22Rv1 (cell line): ENCODE data around the gene APOL6.

Experiments used
- H3K27ac ChIP-seq: fragments of 450-650 bp; 2 replicates; pipeline ENCODE4 v1.5.1; 2017
- ZFX ChIP-seq: fragments of 450-650 bp; IDR thresholded peaks from 2 replicates; pipeline ENCODE4 v1.6.1; 2017; ENCODE audit warnings: antibody characterized with exemption, borderline replicate concordance
- TF ChIP-seq, protein P1 (sequence below): fragments of 450-650 bp; IDR thresholded peaks from 2 replicates; pipeline ENCODE4 v1.5.1; 2017; ENCODE audit warnings: mild to moderate bottlenecking

The APOL6 gene

DNA sequence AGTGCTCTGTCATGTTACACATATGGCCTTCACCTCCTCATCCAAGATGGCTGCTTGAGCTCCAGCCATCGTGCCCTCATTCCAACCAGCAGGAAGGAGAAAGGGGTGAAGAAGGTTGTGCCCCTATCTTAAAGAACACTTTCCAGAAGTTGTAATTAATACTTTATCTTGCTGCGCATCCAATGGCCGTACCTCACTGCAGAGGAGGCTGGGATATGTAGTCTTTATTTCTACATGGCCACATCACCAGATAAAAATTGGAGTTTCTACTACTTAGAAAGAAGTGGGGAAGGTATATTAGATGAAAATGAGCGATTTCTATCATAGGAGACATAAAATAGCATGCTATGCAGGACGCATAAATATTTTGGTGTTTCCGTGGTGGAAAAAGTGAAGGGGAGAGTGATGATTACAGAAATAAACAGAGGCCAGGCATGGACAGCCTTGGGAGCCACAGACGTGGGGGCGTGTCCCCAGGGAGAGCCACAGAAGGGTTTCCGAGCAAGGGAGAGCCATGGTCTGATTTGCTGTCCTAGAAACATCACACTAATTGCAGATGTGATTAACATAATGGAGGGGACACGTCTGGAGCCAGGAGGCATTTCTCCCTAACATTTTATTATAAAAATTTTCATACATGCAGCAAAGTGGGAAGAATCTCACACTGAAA is 22.3 kb upstream of the APOL6 start:
- no peak overlapping the region for H3K27ac ChIP-seq
- TF ChIP-seq ZFX, result no peak
- TF ChIP-seq, protein P1, sequence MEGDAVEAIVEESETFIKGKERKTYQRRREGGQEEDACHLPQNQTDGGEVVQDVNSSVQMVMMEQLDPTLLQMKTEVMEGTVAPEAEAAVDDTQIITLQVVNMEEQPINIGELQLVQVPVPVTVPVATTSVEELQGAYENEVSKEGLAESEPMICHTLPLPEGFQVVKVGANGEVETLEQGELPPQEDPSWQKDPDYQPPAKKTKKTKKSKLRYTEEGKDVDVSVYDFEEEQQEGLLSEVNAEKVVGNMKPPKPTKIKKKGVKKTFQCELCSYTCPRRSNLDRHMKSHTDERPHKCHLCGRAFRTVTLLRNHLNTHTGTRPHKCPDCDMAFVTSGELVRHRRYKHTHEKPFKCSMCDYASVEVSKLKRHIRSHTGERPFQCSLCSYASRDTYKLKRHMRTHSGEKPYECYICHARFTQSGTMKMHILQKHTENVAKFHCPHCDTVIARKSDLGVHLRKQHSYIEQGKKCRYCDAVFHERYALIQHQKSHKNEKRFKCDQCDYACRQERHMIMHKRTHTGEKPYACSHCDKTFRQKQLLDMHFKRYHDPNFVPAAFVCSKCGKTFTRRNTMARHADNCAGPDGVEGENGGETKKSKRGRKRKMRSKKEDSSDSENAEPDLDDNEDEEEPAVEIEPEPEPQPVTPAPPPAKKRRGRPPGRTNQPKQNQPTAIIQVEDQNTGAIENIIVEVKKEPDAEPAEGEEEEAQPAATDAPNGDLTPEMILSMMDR, result no peak

DNA sequence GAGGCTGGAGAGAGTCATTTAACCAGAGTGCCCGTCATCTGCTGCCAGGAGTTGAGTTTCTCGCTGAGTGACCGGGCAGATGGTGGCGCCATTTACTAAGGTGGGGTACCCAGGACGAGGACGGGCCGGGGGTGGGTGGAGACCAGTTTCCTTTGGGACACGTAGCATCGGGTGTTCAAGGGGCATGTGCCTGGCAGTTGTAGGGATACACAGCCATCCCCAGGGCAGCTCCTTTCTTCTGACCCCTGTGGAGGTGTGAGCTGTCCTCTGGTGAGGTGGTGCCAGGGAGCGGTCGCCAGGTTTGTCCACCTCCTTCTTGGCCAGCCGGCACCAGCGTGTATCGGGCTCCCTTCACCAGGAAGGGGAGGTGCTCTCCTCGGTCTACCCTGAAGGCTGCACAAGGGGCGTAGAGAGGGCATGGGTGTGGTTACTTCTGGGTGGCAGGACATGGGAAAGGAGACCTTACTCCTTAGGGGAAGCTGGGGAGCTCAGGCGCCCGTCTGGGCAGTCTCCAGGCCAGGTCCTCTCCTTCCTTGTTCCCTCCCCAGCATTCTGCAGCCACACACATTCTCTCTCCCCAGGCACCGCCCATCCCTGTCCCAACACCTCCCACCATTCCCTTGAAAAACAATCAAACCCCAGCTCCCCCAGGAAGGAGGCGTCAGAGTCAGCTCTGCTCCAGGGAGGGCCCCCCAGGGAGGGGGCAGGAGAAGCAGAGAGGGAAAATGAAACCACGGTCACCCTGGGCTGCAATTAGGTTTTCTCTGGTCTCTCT is 20.8 kb upstream of the APOL6 start:
- TF ChIP-seq, protein P1, result peak; percentile 56
- TF ChIP-seq ZFX, result no peak
- no peak overlapping the region for H3K27ac ChIP-seq

DNA sequence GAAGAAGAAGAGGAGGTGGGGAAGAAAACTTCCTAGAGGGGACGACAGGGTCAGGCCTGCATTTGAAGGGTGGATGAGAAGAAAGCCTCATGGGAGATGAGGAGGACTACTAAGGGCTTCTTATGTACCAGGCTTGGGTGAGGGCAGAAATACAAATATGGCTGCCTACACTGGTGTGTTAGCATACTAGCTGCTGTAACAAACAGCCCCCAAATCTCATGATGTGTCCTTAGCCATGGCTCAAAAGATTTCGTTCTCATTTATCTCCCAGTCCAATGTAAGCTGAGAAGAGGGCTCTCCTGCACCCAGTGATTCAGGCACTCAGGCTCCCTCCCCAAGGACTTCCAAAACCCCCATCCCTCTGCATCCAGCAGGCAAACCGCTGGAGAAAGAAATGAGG is 19.5 kb upstream of the APOL6 start:
- TF ChIP-seq ZFX, result no peak
- TF ChIP-seq, protein P1, result no peak
- no peak overlapping the region for H3K27ac ChIP-seq

DNA sequence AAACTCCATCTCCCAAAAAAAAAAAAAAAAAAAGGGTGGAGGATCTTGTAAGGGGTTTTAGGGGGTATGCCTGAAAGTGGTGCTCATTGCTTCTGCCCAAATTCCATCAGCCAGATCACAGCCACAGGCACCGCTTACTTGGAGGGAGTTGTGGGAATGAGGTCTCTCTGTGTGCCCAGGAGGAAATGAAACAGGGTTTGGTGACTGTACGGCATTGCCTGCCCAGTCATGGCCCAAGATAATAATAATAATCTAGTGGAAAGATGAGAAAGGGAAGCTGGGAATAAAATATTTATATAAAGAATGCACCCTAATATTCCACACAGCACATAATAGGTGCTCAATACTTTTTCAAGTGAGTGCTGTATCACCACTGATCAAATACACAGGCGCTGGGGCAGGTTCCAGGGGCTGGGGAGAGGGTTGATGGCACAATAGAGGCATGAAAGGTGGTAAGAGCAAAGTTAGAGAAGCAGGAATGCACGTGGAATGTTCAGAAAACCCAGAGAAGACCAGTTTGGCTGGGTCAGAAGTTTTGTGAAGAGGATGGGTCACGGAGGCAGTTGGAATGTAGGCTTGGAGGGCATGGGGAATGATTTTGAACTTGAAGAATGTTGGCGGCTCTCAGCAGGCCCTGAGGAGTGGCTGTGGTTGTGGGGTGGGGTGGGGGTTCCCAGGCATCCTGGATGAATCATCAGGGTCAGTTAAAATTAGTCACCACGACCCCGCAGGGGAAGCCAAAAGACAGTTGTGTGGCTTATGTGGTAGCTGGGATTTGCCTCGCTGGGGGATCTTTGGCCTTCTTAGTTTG is 18.6 kb upstream of the APOL6 start:
- TF ChIP-seq, protein P1, result no peak
- TF ChIP-seq ZFX, result no peak
- H3K27ac ChIP-seq, result no peak overlapping the region

DNA sequence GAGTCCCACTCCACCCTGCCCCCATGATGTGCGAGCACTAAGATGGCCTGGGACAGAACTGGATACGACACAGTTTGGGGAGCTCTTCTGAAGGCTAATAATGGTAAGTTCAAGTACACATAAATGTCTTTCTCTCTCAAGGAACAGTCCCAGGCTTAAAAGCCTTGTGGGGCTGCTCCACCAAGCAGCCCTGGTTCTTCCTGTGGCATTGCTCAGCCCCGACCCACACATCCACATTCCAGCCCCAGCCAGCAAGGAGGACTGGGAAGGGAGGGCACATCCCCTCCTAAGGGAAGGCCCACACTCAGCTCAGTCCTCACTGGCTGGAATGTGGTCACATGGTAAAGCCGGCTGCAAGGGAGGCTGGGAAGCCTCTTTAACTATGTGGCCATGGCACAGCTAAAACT is 17.9 kb upstream of the APOL6 start:
- TF ChIP-seq, protein P1, result no peak
- TF ChIP-seq ZFX, result no peak
- H3K27ac ChIP-seq, result no peak overlapping the region

DNA sequence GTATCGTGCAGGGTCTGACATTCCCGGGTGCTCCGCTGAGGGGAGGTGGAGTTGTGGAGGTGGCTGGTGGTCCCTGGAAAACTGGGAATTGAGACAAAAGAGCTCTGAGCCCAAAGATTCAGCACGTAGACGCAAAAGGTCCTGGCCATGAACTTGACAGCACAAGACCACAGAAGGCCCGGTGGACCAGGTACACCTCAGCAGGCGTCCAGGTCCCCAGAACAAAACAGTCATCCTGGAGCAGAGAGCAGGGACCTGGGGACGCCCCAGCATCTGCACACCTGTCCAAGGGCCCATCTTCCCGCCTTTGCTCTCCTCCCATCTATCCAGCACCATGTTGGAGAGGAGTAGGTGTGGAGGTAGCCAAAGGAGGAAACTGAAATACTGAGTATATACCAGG is 17.4 kb upstream of the APOL6 start:
- no peak for TF ChIP-seq ZFX
- TF ChIP-seq, protein P1, result no peak
- H3K27ac ChIP-seq, result no peak overlapping the region

DNA sequence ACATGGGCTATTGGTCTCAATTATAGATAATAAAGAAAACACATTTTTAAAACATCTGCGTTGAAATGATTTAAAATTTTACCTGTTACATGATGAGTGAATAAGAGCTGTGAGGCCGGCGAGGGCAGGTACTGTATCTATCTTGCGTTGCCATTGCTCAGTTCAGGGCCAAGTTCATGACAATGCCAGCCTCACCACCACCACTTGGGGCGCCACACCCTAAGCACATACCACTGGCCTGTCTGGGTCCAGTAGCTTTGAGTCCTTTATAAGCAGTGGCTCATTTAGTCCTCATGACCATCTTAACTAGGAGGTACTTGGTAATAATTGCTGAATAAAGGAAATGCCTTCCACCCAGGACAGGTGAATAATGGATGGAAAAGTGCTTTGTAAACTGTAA is 16.6 kb upstream of the APOL6 start:
- no peak overlapping the region for H3K27ac ChIP-seq
- TF ChIP-seq ZFX, result no peak
- TF ChIP-seq, protein P1, result peak; percentile 86
